Stimulated activated CD4-positive, alpha-beta T cell treated with anti-CD3 and anti-CD28 coated beads, TNF-alpha, amount 100 ng/mL, for 24 hours (primary cell): Measurements from ENCODE around the gene UBAC2.

Experiments
- DNase-seq, 3 experiments: peaks; one replicate each; pipeline ENCODE4 v3.0.0-alpha.2; 2020; ENCODE audit warnings: low read depth in 3 of 3

UBAC2 gene

GRCh38 chr13:99311748-99312492 is 111.3 kb downstream of the UBAC2 start:
- no peak for DNase-seq

DNA sequence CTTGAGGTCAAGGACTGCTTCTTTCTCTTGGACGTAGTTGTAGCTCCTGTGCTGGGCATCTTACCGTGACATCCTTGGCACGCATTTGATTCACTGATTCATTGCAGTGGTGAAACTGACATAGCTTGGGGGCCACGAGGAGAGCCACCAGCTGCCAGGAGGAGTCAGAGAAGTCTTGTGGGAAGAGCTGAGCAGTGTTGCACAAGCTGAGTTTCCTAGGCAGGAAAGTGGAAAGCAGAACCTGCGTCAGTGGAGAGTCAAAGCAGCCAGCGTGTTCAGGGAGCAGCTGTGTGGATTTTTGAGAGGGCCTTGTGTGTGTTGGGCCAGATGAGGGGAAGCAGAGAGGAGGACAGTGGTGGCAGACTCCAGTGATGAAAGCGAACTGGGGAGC is 111.8 kb downstream of the UBAC2 start:
- DNase-seq, result no peak

GRCh38 chr13:99313501-99313900 is 112.8 kb downstream of the UBAC2 start:
- DNase-seq, result no peak

DNA sequence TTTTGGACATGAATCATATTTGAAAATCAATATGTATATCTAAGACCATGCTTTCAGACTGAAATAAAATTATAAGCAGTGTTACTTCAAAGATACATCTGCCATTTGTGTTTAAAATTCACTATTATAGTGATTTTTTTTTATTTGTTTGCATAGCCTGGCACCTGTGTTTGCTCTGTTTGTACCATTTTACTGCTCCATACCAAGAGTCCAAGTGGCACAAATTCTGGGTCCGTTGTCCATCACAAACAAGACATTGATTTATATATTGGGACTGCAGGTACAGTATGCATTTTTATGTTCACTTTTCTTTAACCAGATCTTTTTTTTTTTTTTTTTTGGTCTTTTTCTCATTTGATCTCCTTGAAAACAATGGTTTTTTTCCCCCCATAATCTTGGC is 113.3 kb downstream of the UBAC2 start:
- DNase-seq, result no peak

DNA sequence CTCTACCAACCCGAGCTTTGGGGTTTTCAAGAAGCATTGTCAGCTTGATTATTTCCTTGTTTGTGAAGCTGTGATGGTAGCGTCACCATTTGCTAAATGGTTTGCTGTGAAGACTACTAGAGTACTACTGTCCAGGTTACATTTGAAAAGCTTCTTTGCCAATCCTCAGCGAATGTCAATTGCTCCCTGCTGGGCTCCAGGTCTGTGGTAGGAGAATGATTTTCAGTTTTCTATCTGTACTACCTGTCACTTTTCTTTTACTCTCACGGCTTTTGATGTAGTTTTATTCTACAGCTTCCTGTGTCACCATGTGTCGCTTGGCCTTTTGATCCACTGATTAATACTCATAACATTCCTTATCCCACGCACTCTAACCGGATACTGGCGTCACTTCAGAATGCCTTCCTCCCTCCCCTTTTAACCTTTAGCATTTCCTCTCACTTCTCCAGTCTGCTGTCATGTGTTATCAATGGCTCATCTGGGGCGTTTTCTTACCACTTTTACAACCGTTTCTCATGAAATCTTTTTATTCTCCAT is 114.1 kb downstream of the UBAC2 start:
- DNase-seq, result peak; percentile 61 to 67 (median 63)

DNA sequence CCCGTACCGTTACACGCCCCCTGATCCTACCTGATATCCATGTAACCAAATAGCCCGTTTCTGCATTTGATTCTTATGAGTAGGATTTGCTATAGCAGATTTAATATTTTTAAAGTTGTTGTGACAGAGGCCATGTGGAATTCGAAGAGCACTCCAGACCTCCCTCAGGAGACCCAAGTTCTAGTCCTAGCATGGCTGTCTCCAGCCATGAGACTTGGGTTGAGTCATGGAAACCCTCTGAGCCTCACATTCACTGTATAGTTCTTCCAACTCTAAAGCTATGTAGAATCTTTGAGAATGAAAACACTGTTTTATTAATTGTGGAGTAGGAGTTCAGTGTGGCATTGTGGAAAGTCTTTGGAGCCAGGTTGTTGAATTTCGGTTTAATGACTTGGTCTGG is 114.5 kb downstream of the UBAC2 start:
- DNase-seq, result no peak

GRCh38 chr13:99316224-99316623 is 115.6 kb downstream of the UBAC2 start:
- DNase-seq, result no peak

- no peak for DNase-seq
Measured at GRCh38 chr13:99316657-99317256, 116.1 kb downstream of the UBAC2 start.

GRCh38 chr13:99320693-99321481 is 120.2 kb downstream of the UBAC2 start:
- DNase-seq, result no peak

DNA sequence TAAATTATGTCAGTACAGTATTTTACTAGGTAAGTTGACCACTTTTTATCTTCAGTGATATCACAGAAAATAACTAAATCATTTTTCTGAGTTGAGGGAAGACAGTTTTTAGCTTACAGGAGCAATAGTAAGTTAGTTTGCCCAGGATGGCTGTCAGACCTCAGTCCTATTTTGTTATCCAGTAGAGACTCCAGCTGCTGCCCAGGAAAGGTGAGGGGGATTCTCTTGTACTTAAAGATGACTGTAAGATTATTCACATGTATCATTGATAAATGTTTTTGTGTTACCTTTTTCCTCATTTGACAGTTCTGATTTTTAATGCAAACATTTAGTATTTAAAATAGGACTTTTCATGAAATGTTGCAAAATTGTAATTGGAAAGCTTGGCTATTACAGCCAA is 121.1 kb downstream of the UBAC2 start:
- no peak for DNase-seq

GRCh38 chr13:99322297-99323103 is 121.8 kb downstream of the UBAC2 start:
- no peak for DNase-seq

- no peak for DNase-seq
Measured at GRCh38 chr13:99323488-99323887, 122.8 kb downstream of the UBAC2 start.

DNA sequence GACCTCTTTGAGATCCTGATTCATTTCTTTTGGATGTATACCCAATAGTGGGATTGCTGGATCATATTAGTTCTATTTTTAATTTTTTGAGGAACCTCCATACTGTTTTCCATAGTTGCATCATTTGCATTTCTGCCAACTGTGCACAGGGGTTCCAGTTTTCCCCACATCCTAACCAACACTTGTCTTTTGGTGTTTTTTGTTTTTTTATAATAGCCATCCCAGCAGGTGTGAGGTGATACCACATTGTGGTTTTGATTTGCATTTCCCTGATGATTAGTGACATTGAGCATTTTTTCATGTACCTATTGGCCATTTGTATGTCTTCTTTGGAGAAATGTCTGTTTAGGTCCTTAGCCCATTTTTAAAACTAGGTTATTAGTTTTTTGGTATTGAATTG is 125.4 kb downstream of the UBAC2 start:
- no peak for DNase-seq

- DNase-seq, result no peak
Measured at GRCh38 chr13:99327126-99327525, 126.5 kb downstream of the UBAC2 start.

- no peak for DNase-seq
Measured at GRCh38 chr13:99327761-99328160, 127.1 kb downstream of the UBAC2 start.

DNA sequence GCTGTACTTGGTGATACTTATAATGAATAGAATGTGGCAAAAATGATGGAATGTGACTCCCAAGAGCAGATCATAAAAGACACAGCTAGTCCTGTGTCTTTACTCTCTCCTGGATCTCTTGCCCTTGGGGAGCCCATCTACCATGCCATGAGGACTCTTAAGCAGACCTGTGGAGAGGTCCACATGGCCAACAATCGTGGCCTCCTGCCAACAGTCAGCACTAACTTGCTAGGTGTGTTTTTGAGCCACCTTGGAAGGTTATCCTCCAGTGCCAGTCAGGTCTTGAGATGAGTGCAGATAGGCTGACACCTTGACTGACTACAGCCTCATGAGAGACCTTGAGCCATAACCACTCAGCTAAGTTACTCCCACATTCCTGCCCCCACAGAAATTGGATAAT is 128.8 kb downstream of the UBAC2 start:
- no peak for DNase-seq

- no peak for DNase-seq
Measured at GRCh38 chr13:99330942-99331341, 130.3 kb downstream of the UBAC2 start.

- DNase-seq, result no peak
Measured at GRCh38 chr13:99331881-99332293, 131.2 kb downstream of the UBAC2 start.

DNA sequence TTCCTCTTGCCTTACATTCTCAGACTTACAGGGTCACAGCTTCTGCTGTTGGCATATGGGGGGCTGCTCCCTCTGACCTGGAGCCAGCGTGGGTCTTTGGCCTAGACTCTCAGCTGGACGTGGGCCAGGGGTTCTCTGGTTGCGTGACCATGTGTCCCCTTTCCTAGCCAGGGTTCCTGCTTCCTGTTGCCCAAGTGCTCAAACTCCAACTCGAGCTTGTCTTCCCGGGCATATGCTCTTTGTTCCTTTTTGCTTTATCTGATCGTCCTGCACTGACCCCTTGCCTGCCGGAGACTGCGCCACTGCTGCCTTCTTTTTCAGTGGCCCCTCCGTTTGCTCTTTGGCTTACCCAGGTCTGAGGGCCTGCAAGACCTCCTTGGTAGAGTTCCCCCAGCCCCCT is 131.8 kb downstream of the UBAC2 start:
- no peak for DNase-seq

GRCh38 chr13:99334221-99334620 is 133.6 kb downstream of the UBAC2 start:
- no peak for DNase-seq

DNA sequence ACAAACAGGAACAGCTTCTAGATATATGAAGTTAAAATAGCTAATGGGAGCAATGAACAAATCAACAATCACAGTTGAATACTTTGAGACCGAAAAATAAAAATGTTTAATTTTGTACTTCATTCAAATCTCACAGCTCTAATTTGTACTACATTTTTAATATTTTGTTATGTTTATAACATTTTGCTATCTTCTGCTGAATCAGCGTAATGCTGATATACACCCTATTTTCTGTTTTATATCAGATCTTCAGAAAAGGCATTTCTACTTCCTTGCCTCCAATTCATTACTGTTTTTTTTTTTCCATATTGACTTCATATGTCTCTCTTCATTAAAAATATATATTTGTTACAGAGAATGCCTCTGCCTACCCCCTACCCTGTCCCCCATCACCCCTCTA is 134.4 kb downstream of the UBAC2 start:
- no peak for DNase-seq

DNA sequence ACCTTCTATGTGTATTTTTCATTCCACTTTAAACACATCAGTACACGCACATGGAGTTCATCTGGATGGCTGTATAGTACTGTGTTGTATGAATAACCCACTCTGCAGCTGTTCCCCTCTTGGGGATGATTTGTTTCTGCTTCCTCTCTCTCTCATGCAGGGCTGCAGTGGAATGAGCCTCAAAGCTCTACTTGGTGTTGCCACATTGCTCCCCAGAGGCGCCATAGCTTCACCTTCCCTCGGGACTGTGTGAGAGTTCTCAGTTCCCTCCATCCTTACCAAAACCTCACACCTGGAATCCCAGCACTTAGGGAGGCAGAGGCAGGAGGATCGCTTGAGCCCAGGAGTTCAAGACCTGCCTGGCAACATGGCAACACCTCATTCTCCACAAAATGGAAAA is 134.9 kb downstream of the UBAC2 start:
- DNase-seq, result no peak
